Stimulated activated CD4-positive, alpha-beta T cell treated with anti-CD3 and anti-CD28 coated beads, Interleukin-4, amount 100 ng/mL, for 1 hour (primary cell): ENCODE measurements around the gene STOX2.

Source experiments
- DNase-seq: peaks from one replicate; pipeline ENCODE4 v3.0.0-alpha.2; 2020

STOX2 gene

GRCh38 chr4:183986971-183987946, 82.2 kb downstream of the STOX2 start:
- DNase-seq = no peak

- no peak for DNase-seq
Measured at GRCh38 chr4:183987987-183988392, 82.9 kb downstream of the STOX2 start.

- no peak for DNase-seq
Measured at GRCh38 chr4:183988874-183989273, 83.8 kb downstream of the STOX2 start.

GRCh38 chr4:183989461-183989860, 84.4 kb downstream of the STOX2 start:
- no peak for DNase-seq

- no peak for DNase-seq
Measured at GRCh38 chr4:183989931-183990330, 84.8 kb downstream of the STOX2 start.

- no peak for DNase-seq
Measured at GRCh38 chr4:183993676-183994075, 88.6 kb downstream of the STOX2 start.

GRCh38 chr4:183995570-183995969, 90.5 kb downstream of the STOX2 start:
- DNase-seq = no peak

- no peak for DNase-seq
Measured at GRCh38 chr4:183996868-183997267, 91.8 kb downstream of the STOX2 start.

GRCh38 chr4:183999435-183999834, 94.3 kb downstream of the STOX2 start:
- DNase-seq = no peak

GRCh38 chr4:184000457-184001396, 95.6 kb downstream of the STOX2 start:
- no peak for DNase-seq

GRCh38 chr4:184003433-184003832, 98.3 kb downstream of the STOX2 start:
- no peak for DNase-seq

- no peak for DNase-seq
Measured at GRCh38 chr4:184007891-184008290, 102.8 kb downstream of the STOX2 start.

- no peak for DNase-seq
Measured at GRCh38 chr4:184010696-184011095, 105.6 kb downstream of the STOX2 start.

GRCh38 chr4:184011826-184012380, 106.8 kb downstream of the STOX2 start:
- DNase-seq = no peak

GRCh38 chr4:184012937-184013336, 107.8 kb downstream of the STOX2 start:
- no peak for DNase-seq

GRCh38 chr4:184014301-184014700, 109.2 kb downstream of the STOX2 start:
- DNase-seq = no peak

GRCh38 chr4:184016759-184017668, 111.9 kb downstream of the STOX2 start:
- no peak for DNase-seq

GRCh38 chr4:184019076-184019475, 114.0 kb downstream of the STOX2 start:
- no peak for DNase-seq

GRCh38 chr4:184019667-184020623, 114.8 kb downstream of the STOX2 start:
- DNase-seq = no peak

- no peak for DNase-seq
Measured at GRCh38 chr4:184021389-184021788, 116.3 kb downstream of the STOX2 start.
